CD4-positive, alpha-beta T cell treated with Interleukin-21 for 1 hour (primary cell): ENCODE results near the gene NDUFA13.

Source experiments
- DNase-seq: peaks from one replicate; pipeline ENCODE4 v3.0.0-alpha.2; 2020

Gene NDUFA13

DNA sequence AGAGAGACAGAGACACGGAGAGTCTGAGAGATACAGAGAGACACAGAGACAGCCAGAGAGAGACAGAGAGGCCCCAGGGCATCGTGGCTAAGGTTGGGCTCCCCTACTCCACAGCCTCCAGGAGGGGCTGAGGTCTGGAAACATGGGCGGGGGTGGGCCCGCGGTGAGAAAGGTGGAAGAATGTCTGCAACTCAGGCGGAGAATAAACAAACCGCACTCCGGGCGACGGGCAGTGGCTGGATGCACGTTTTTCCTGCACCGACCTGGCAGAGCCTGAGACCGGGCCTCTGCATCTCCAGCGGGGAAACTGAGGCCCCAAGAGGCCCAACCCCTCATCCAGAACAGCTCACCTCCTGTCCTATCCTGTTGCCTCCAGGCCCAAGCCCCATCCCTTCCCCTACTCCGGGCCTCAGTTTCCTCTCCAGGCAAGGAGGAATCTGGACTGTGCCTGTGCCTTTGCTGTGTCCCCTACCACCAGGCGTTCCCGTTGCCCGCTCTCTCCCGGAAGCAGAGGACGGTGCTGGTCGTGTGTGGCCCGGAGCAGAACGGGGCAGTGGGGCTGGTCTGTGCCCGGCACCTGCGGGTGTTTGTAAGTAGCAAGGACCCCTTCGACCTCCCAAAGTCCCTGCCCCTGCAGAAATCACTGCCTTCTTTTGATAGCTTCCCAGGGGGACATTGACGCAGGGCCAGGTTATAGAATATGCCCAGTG, 18.7 kb downstream of the NDUFA13 start:
- DNase-seq, result no peak

GRCh38 chr19:19535311-19536191, 19.5 kb downstream of the NDUFA13 start:
- no peak for DNase-seq

DNA sequence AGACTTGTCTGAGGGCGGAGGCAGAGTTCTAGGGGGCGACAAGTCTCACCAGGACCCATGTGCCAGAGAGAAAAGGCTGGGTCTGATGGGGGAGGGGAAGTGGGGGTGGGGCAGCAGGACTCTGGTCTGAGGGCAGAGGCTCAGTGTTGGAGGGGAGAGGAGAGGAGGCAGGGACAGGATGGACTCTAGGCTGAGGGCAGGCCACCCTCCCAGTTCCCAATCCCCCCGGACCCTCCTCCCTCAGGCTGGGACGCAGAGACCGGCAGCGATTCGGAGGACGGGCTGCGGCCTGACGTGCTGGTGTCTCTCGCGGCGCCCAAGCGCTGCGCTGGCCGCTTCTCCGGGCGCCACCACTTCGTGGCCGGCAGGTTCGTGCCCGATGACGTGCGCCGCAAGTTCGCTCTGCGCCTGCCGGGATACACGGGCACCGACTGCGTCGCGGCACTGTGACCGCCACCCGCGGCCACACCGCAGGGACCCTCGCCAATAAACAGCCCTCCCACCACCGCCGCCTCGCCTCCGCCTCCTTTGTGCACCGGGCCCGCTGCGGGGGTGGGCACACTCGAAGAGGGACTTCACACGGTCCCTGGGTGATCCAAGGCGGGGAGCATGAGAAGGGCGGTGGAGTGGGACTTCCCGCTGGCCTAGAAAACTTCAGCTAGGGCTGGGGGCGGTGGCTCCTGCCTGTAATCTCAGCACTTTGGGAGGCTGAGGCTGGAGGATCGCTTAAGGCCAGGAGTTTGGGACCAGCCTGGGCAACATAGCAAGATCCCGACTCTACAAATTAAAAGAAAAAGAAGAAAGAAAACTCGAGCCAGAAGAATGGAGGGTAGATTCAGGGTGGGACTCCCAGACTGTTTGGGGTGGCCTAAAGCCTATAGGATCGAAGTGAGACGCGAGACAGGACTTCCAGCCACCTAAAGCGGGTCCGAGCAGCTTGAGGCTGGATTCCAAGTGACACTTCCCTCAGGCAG, 21.3 kb downstream of the NDUFA13 start:
- peak; percentile 39 for DNase-seq

GRCh38 chr19:19538061-19538784, 22.2 kb downstream of the NDUFA13 start, which contains the start of gene CILP2:
Gene CILP2 (plus strand): TSS chr19:19538265. CDS start chr19:19538350, 85 bp downstream.
- peak; percentile 40 for DNase-seq

DNA sequence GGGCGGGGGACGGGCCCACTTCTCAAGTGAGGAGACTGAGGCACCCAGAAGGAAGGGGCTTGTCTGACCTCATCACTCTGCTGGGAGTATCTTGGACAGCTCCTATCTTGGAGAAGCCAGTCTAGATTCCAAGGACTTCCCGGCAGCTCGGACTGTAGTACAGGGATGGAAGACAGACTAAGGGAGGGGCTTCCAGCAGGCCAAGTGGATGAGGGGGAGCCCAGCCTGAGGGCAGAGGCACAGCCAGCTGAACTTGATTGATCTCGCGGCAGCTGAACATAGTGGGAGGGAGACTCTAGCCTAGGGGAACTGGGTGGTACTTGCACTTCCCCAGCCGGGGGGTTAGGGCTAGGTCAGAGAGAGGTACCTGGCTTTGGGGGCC, 22.8 kb downstream of the NDUFA13 start:
- no peak for DNase-seq

DNA sequence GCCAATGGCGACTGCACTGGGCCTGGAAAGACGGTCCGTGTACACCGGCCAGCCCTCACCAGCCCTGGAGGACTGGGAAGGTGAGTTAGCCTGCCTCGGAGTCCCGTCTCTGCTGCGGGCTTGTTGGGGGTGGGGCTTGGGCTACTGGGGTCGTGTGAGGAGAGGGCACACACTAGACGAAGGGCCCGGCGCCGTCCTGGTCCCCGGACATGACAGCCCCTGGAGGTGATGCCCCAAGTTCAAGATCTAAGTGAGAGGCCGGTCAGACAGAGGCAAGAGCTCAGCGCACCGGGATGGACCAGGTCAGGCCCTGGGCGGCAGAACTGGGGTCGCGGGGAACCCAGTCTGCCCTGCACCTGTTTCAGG, 23.7 kb downstream of the NDUFA13 start:
- no peak for DNase-seq

DNA sequence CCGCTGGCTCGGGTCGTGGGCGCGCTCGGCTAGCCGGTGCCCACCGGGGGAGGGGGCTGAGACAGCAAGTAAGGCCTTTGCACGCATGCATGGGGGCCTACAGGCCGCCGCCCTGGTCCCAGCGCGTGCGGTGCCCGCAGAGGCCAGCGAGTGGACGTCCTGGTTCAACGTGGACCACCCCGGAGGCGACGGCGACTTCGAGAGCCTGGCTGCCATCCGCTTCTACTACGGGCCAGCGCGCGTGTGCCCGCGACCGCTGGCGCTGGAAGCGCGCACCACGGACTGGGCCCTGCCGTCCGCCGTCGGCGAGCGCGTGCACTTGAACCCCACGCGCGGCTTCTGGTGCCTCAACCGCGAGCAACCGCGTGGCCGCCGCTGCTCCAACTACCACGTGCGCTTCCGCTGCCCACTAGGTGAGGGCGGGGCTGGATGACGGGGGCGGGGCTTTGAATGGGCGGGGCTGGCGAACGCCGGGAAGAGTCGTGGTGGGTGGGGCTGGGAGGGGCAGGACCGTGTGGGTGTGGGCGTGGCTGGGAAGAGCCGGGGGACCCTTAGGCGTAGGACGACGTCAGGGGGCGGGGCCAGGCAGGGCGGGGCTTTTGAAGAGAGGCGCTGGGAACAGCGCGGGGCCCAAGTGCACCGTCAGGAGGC, 24.2 kb downstream of the NDUFA13 start:
- peak; percentile 81 for DNase-seq

DNA sequence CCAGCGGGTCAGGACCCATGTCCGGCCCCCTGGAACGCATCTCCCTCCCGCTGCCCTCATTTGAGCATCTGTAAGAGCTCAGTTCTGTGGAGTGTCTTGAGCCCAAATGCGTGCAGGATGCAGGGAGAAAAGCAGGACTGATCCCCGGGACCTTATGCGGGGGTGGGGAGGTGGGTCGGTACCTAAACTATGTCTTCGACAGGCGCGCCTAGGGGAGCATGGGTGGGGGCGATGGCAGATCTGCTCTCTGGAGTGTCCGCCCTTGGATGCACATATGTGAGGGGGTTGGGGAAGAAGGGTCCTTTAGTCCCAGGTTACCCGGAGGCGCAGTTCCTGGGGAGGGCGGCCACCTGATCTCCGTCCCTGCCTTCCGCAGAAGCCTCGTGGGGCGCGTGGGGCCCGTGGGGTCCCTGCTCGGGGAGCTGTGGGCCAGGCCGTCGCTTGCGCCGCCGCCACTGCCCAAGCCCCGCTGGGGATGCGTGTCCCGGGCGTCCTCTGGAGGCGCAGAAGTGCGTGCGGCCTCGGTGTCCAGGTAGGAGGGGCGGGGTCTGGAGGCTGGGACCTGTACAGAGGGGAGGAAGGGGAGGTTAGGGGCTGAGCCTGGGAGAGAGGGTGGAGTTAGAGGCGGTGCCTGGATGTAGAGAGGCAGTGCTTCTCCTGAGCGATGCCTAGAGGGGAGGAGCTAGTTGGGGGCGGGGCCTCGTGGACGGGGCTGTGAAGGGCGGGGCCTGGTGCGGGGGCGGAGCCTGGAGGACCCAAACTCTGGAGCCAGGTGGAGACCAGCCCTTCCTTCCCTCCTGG, 24.9 kb downstream of the NDUFA13 start:
- DNase-seq, result peak; percentile 85

- DNase-seq, result no peak
Measured at GRCh38 chr19:19541616-19542015, 25.6 kb downstream of the NDUFA13 start.

DNA sequence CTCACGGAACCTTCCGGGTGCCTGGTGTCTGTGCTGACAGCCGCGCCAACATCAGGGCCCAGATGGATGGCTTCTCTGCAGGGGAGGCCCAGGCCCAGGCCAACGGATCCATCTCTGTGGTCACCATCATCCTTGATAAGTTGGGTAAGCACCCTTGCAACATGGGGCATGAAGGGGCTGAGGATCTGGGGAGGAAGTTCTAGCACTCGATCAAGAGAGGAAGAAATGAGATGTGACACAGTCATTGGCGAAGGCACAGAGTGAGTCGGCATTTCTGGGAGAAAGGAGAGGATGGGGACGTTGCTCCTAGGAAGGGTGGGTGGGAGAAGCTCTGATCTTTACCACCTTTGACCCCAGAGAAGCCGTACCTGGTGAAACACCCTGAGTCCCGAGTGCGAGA, 26.5 kb downstream of the NDUFA13 start:
- DNase-seq, result no peak

GRCh38 chr19:19543101-19543500, 27.1 kb downstream of the NDUFA13 start:
- DNase-seq, result no peak

- DNase-seq, result no peak
Measured at GRCh38 chr19:19543640-19544039, 27.6 kb downstream of the NDUFA13 start.

DNA sequence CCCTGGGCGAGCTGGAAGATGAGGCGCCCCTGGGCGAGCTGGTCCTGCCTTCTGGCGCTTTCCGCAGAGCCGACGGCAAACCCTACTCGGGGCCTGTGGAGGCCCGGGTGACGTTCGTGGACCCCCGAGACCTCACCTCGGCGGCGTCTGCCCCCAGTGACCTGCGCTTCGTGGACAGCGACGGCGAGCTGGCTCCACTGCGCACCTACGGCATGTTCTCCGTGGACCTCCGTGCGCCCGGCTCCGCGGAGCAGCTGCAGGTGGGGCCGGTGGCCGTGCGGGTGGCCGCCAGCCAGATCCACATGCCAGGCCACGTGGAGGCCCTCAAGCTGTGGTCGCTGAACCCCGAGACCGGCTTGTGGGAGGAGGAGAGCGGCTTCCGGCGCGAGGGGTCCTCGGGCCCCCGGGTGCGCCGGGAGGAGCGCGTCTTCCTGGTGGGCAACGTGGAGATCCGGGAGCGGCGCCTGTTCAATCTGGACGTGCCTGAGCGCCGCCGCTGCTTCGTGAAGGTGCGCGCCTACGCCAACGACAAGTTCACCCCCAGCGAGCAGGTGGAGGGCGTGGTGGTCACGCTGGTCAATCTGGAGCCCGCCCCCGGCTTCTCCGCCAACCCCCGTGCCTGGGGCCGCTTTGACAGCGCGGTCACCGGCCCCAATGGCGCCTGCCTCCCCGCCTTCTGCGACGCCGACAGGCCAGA, 28.4 kb downstream of the NDUFA13 start:
- no peak for DNase-seq

- DNase-seq, result no peak
Measured at GRCh38 chr19:19544954-19545591, 29.0 kb downstream of the NDUFA13 start.

DNA sequence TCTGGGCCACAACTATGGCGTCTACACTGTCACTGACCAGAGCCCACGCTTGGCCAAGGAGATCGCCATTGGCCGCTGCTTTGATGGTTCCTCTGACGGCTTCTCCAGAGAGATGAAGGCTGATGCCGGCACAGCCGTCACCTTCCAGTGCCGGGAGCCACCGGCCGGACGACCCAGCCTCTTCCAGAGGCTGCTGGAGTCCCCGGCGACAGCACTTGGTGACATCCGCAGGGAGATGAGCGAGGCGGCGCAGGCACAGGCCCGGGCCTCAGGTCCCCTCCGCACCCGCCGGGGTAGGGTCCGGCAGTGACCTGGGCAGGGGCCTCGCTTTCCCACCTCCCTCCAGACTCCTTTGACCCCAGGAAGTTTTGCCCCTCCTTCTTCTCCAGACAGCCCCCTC, 29.7 kb downstream of the NDUFA13 start:
- DNase-seq, result no peak

DNA sequence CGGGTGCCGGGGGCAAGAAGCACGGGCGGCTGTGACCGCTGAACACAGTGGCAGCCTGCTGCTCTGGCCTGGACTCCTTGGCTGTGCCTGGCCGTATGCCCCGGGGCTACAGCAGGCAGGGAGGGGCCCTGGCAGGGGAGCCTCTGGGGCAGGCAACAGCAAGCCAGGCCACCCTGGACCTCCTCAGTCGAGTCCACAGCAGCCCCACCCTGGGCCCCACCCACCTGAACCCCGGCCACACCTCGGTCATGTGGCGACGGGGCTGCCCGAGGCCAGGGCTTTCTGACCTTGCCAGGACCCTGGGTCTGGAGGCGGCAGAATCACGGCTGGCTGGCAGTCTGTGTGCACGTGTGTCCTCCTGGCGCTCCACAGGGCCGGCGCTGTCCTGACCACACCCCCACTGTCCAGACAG, 30.7 kb downstream of the NDUFA13 start:
- no peak for DNase-seq

DNA sequence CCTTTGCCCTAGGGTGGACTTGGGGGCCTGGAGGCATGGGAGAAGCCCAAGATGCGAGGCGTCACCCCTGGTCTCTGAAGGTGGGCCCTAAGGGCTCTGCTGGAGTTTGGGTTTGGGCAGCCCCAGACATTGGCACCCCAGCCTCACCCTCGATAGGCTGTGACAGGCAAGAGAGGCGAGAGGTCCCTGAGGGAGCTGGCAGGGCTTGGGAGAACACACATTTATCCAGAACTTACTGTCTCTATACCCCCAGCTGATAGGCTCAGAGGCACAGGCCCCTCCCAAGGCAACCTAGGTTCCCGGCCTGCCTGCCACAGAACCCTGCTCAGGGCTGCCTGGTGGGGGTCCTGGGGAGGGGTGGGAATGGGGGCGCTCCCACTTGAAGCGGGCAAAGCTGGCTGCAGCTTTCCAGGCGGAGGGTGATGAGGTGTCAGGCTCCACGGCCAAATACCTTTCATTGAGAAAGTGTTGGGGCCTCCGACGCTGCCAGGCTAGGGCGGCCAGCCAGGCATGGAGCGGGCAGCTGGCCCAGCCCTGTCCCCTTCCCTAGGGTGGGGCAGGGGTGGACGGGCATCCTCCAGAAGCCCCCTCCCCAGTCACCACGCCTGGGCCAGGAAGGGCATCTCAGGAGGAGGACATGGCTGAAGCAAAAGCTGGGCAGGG, 31.8 kb downstream of the NDUFA13 start:
- no peak for DNase-seq

- DNase-seq, result no peak
Measured at GRCh38 chr19:19548915-19549759, 33.1 kb downstream of the NDUFA13 start.
